GM11168 (cell line): ENCODE measurements around the gene GTF3C1.

Source experiments
- in situ Hi-C: fragments of 300-500 bp; cut with MboI; formaldehyde crosslinking; loops from one replicate; pipeline ENCODE4 v1.12.0; 2022; ENCODE audit warnings: low sequenced_read_pairs; ENCODE audit not compliant: unreplicated experiment

Gene GTF3C1

GRCh38 chr16:27564224-27564623 lies 14.5 kb upstream of the GTF3C1 start:
- in situ Hi-C loops = no loop called here

GRCh38 chr16:27561216-27561615 lies 11.5 kb upstream of the GTF3C1 start:
- in situ Hi-C loops = no loop called here

- in situ Hi-C loops = no loop called here
Measured at GRCh38 chr16:27558932-27559331, 9.2 kb upstream of the GTF3C1 start.

GRCh38 chr16:27558434-27558833 lies 8.7 kb upstream of the GTF3C1 start:
- in situ Hi-C loops = no loop called here

GRCh38 chr16:27556471-27556870 lies 6.8 kb upstream of the GTF3C1 start:
- in situ Hi-C loops = no loop called here

- in situ Hi-C loops = no loop called here
Measured at GRCh38 chr16:27551036-27551435, 1.3 kb upstream of the GTF3C1 start.

- in situ Hi-C loops = no loop called here
Measured at GRCh38 chr16:27550582-27550920, 838 bp upstream of the GTF3C1 start.

GRCh38 chr16:27549464-27549745 lies 308 bp downstream of the GTF3C1 start:
- in situ Hi-C loops = no loop called here

GRCh38 chr16:27547851-27548250 lies 1.9 kb downstream of the GTF3C1 start:
- in situ Hi-C loops = no loop called here

- in situ Hi-C loops = no loop called here
Measured at GRCh38 chr16:27547134-27547533, 2.6 kb downstream of the GTF3C1 start.

- in situ Hi-C loops = no loop called here
Measured at GRCh38 chr16:27544671-27545070, 5.0 kb downstream of the GTF3C1 start.

GRCh38 chr16:27543801-27544200 lies 5.9 kb downstream of the GTF3C1 start:
- in situ Hi-C loops = no loop called here

- in situ Hi-C loops = no loop called here
Measured at GRCh38 chr16:27539636-27540035, 10.1 kb downstream of the GTF3C1 start.

- in situ Hi-C loops = no loop called here
Measured at GRCh38 chr16:27539120-27539519, 10.6 kb downstream of the GTF3C1 start.

GRCh38 chr16:27538528-27538927 lies 11.2 kb downstream of the GTF3C1 start:
- in situ Hi-C loops = no loop called here

- in situ Hi-C loops = no loop called here
Measured at GRCh38 chr16:27534256-27534655, 15.5 kb downstream of the GTF3C1 start.

- in situ Hi-C loops = no loop called here
Measured at GRCh38 chr16:27531826-27532800, 17.6 kb downstream of the GTF3C1 start.

- in situ Hi-C loops = no loop called here
Measured at GRCh38 chr16:27531186-27531585, 18.5 kb downstream of the GTF3C1 start.

- in situ Hi-C loops = no loop called here
Measured at GRCh38 chr16:27529962-27530361, 19.8 kb downstream of the GTF3C1 start.

GRCh38 chr16:27528294-27528693 lies 21.4 kb downstream of the GTF3C1 start:
- in situ Hi-C loops = no loop called here

- in situ Hi-C loops = no loop called here
Measured at GRCh38 chr16:27526180-27526579, 23.5 kb downstream of the GTF3C1 start.

GRCh38 chr16:27522173-27522707 lies 27.5 kb downstream of the GTF3C1 start:
- in situ Hi-C loops = no loop called here
